ENCODE results near the gene PTPRM. TPM values are rescaled to one million over a fixed set of nuclear protein-coding genes. Genes with fewer than 3 reads are reported as not detected.

PTPRM gene
- total RNA-seq, 1 donor from 2014 or later = 11.5 TPM

DNA sequence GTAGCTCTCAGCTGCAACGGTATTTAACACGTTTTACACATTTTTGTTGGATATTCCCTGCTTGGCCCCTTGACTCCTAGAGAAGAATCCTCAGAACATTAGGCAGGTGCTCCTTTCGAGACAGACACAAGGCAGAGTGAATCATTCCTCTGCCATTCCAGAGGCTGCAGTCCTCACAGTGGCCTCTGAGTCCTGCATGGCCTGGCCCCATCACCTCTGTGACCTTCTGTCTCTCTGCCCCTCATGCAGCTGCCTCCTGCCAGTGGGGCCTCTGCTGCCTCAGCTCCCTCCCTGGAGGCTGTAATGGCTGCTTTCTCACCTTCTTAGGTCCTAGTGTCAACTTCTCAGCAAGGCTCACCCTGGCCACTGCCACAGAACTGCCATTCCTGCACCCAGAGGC is 101.3 kb downstream of the PTPRM start:
- no peaks in the 10 kb centered on the region for H3K36me3 Mint-ChIP-seq (ENCODE audit: low read depth)
- no peak overlapping the region for H3K27ac Mint-ChIP-seq
- H3K9me3 Mint-ChIP-seq = no peaks in the 10 kb centered on the region
- no peaks in the 10 kb centered on the region for H3K4me1 Mint-ChIP-seq
- no peak for DNase-seq
- no peaks in the 10 kb centered on the region for H3K27me3 Mint-ChIP-seq
- no peak overlapping the region for H3K4me3 Mint-ChIP-seq
- intact Hi-C loops (cut with micrococcal nuclease) = no loop called here

DNA sequence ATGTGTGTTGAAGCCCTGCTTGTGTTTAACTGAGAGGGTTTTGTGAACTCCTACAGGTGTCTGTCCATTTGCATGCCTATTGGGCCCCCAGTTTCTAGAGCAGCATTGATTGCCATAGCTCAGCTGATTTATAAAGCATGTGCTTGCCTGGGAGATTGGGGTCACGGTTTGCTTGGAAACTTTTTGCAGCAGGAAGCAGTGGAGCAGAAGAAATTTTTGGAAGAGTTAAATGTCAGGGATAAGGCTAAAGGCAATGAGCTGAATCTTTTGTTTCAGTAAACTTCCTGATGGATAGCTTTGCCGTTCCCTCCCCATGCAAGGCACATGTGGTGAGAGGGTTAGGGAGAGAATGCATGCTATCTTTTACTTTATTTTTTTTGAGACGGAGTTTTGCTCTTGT is 102.2 kb downstream of the PTPRM start:
- no peaks in the 10 kb centered on the region for H3K27me3 Mint-ChIP-seq
- H3K4me3 Mint-ChIP-seq = no peak overlapping the region
- no peaks in the 10 kb centered on the region for H3K4me1 Mint-ChIP-seq
- no peak for DNase-seq
- no peak overlapping the region for H3K27ac Mint-ChIP-seq
- intact Hi-C loops (cut with micrococcal nuclease) = no loop called here
- no peaks in the 10 kb centered on the region for H3K9me3 Mint-ChIP-seq
- no peaks in the 10 kb centered on the region for H3K36me3 Mint-ChIP-seq (ENCODE audit: low read depth)

- intact Hi-C loops (cut with micrococcal nuclease) = no loop called here
- Mint-ChIP-seq H3K9me3 (no peaks in the 10 kb centered on the region), H3K4me3 (no peak overlapping the region), H3K36me3 (ENCODE audit: low read depth) (no peaks in the 10 kb centered on the region), H3K4me1 (no peaks in the 10 kb centered on the region), H3K27ac (no peak overlapping the region), H3K27me3 (no peaks in the 10 kb centered on the region)
- no peak for DNase-seq
Measured at GRCh38 chr18:7671105-7671504, 104.0 kb downstream of the PTPRM start.

DNA sequence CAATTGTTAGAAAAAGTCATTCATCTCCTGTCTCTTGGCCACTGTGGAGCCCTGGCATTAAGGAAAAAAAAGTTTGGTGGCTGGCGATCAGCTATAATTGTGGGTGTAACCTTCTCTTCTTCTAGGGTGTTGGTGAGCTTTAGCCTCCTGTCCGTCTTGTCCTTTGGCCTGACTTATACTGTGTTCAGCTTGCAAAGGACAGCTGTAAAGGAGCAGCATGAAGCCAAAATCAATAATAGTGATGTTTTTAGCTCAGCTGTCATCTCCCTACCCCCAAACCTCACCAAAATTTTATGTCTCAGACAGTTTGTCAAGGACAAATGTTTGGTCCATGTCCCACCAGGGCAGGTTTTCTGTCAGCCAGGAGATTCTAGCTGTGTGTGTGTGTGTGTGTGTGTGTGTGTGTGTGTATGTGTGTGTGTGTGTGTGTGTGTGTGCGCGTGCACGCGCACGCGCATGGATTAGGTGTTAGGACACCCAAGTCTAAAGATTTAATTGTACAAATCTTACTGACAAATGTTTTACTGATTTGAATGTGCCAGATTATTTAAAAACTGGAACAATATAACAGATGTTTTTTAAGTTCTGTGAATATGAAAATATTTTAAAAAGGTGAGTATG is 109.2 kb downstream of the PTPRM start:
- Mint-ChIP-seq H3K36me3 (ENCODE audit: low read depth) (no peaks in the 10 kb centered on the region), H3K9me3 (no peaks in the 10 kb centered on the region), H3K4me3 (no peak overlapping the region), H3K4me1 (no peaks in the 10 kb centered on the region), H3K27ac (no peak overlapping the region), H3K27me3 (no peaks in the 10 kb centered on the region)
- DNase-seq = no peak
- intact Hi-C loops (cut with micrococcal nuclease) = no loop called here

GRCh38 chr18:7677001-7677400 is 109.9 kb downstream of the PTPRM start:
- Mint-ChIP-seq H3K9me3 (no peaks in the 10 kb centered on the region), H3K27me3 (no peaks in the 10 kb centered on the region), H3K4me3 (no peak overlapping the region), H3K27ac (no peak overlapping the region), H3K4me1 (no peaks in the 10 kb centered on the region), H3K36me3 (ENCODE audit: low read depth) (no peaks in the 10 kb centered on the region)
- intact Hi-C loops (cut with micrococcal nuclease) = no loop called here
- DNase-seq = no peak

- intact Hi-C loops (cut with micrococcal nuclease) = no loop called here
- Mint-ChIP-seq H3K27me3 (no peaks in the 10 kb centered on the region), H3K4me3 (no peak overlapping the region)
Measured at GRCh38 chr18:7677424-7677823, 110.3 kb downstream of the PTPRM start.

DNA sequence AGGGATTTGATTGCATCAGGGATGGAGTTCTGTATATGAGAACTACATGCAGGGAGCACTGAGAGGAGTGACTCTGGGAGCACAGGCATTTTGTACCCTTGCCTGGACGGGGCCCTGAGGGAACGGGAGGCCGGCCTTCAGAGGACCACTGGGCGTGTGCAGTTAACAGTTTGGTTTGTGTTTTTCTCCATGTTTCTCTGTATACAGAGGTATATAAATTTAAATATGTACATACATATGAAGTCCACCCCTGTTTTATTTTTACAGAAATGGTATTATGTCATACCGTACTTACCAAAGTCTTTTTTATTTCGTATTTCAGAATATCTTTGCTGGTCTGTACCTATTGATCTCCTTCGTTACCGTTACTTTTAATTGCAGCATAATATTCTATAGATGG is 111.3 kb downstream of the PTPRM start:
- no peak overlapping the region for H3K4me3 Mint-ChIP-seq
- H3K36me3 Mint-ChIP-seq (ENCODE audit: low read depth) = no peaks in the 10 kb centered on the region
- no peak for DNase-seq
- no peak overlapping the region for H3K27ac Mint-ChIP-seq
- no peaks in the 10 kb centered on the region for H3K9me3 Mint-ChIP-seq
- no peaks in the 10 kb centered on the region for H3K27me3 Mint-ChIP-seq
- intact Hi-C loops (cut with micrococcal nuclease) = no loop called here
- H3K4me1 Mint-ChIP-seq = no peaks in the 10 kb centered on the region

More at GRCh38 chr18:7677424-7677823, 110.3 kb downstream of the PTPRM start:
- Mint-ChIP-seq H3K9me3 (no peaks in the 10 kb centered on the region), H3K36me3 (ENCODE audit: low read depth) (no peaks in the 10 kb centered on the region), H3K4me1 (no peaks in the 10 kb centered on the region), H3K27ac (no peak overlapping the region)
- DNase-seq = no peak

GRCh38 chr18:7678801-7679200 is 111.7 kb downstream of the PTPRM start:
- no peak overlapping the region for H3K27ac Mint-ChIP-seq
- DNase-seq = no peak
- no peak overlapping the region for H3K4me3 Mint-ChIP-seq
- no peaks in the 10 kb centered on the region for H3K4me1 Mint-ChIP-seq
- H3K9me3 Mint-ChIP-seq = no peaks in the 10 kb centered on the region
- no peaks in the 10 kb centered on the region for H3K27me3 Mint-ChIP-seq
- H3K36me3 Mint-ChIP-seq (ENCODE audit: low read depth) = no peaks in the 10 kb centered on the region
- intact Hi-C loops (cut with micrococcal nuclease) = no loop called here

- no peak for DNase-seq
- Mint-ChIP-seq H3K27ac (no peak overlapping the region), H3K4me1 (no peaks in the 10 kb centered on the region), H3K9me3 (no peaks in the 10 kb centered on the region), H3K4me3 (no peak overlapping the region), H3K36me3 (ENCODE audit: low read depth) (no peaks in the 10 kb centered on the region), H3K27me3 (no peaks in the 10 kb centered on the region)
- intact Hi-C loops (cut with micrococcal nuclease) = no loop called here
Measured at GRCh38 chr18:7681298-7681697, 114.2 kb downstream of the PTPRM start.

DNA sequence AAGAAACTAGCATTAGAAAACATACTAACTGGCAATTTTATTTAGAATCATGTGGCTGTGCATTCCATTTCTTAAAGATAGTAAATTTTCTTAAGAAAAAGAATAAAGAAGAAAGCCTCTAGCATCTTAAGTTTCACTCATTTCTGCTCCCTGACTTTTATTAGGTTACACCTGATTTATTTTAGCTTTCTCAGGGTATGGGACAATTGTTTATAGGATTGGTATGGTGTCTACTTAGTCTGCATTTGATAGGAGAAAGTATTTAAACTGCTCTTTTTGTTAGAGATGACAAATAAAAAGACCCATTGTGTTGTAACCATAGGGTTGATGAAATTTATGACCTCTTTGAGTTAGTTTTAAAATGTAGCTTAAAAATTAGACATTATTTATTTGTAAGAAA is 115.2 kb downstream of the PTPRM start:
- intact Hi-C loops (cut with micrococcal nuclease) = no loop called here
- H3K27me3 Mint-ChIP-seq = no peaks in the 10 kb centered on the region
- H3K27ac Mint-ChIP-seq = no peak overlapping the region
- no peaks in the 10 kb centered on the region for H3K4me1 Mint-ChIP-seq
- no peak overlapping the region for H3K4me3 Mint-ChIP-seq
- H3K36me3 Mint-ChIP-seq (ENCODE audit: low read depth) = no peaks in the 10 kb centered on the region
- DNase-seq = no peak
- no peaks in the 10 kb centered on the region for H3K9me3 Mint-ChIP-seq

- intact Hi-C loops (cut with micrococcal nuclease) = no loop called here
- no peak overlapping the region for H3K4me3 Mint-ChIP-seq
Measured at GRCh38 chr18:7683753-7684152, 116.6 kb downstream of the PTPRM start.

DNA sequence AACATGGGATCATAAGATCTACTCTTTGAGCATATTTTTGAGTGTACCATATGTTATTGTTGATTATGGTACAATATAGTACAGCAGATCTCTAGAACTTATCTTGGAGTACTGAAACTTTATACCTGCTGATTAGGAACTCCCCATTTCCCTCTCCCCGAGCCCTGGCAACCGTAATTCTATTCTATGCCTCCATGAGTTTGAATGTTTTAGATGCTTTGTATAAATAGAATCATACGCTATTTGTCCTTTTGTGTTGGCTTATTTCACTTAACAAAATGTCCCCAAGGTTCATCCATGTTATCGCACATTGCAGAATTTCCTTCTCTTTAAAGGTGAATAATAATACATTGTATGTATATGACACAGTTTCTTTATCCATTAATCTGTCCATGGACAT is 117.2 kb downstream of the PTPRM start:
- Mint-ChIP-seq H3K9me3 (no peaks in the 10 kb centered on the region), H3K27me3 (no peaks in the 10 kb centered on the region), H3K4me1 (no peaks in the 10 kb centered on the region), H3K27ac (no peak overlapping the region), H3K36me3 (ENCODE audit: low read depth) (no peaks in the 10 kb centered on the region), H3K4me3 (no peak overlapping the region)
- DNase-seq = no peak
- intact Hi-C loops (cut with micrococcal nuclease) = no loop called here

More at GRCh38 chr18:7683753-7684152, 116.6 kb downstream of the PTPRM start:
- no peaks in the 10 kb centered on the region for H3K36me3 Mint-ChIP-seq (ENCODE audit: low read depth)
- H3K4me1 Mint-ChIP-seq = no peaks in the 10 kb centered on the region
- no peak overlapping the region for H3K27ac Mint-ChIP-seq
- no peaks in the 10 kb centered on the region for H3K9me3 Mint-ChIP-seq
- no peaks in the 10 kb centered on the region for H3K27me3 Mint-ChIP-seq
- DNase-seq = no peak

DNA sequence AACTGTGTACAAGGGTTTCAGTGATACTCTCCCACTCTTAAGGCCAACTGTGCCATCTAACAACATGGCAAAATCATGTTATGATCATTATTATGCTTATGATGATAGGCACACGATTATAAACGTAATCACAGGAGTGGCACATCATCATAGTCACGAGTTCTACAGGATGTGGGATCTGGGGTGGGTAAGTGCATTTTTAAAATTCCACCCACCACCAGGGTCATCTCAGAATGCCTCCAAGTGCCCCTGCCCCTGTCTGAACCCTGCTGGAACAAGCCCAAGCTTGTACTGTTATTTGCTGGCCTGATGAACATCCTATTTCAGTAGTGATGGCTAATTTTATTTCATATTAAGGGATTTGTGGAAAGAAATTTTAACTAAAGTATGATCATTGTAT is 117.8 kb downstream of the PTPRM start:
- H3K27me3 Mint-ChIP-seq = no peaks in the 10 kb centered on the region
- no peak for DNase-seq
- H3K36me3 Mint-ChIP-seq (ENCODE audit: low read depth) = no peaks in the 10 kb centered on the region
- no peaks in the 10 kb centered on the region for H3K4me1 Mint-ChIP-seq
- no peaks in the 10 kb centered on the region for H3K9me3 Mint-ChIP-seq
- intact Hi-C loops (cut with micrococcal nuclease) = no loop called here
- H3K4me3 Mint-ChIP-seq = no peak overlapping the region
- no peak overlapping the region for H3K27ac Mint-ChIP-seq

GRCh38 chr18:7686278-7686677 is 119.2 kb downstream of the PTPRM start:
- H3K36me3 Mint-ChIP-seq (ENCODE audit: low read depth) = no peaks in the 10 kb centered on the region
- no peak for DNase-seq
- H3K9me3 Mint-ChIP-seq = no peaks in the 10 kb centered on the region
- intact Hi-C loops (cut with micrococcal nuclease) = no loop called here
- H3K27ac Mint-ChIP-seq = no peak overlapping the region
- H3K4me1 Mint-ChIP-seq = no peaks in the 10 kb centered on the region
- H3K4me3 Mint-ChIP-seq = no peak overlapping the region
- H3K27me3 Mint-ChIP-seq = no peaks in the 10 kb centered on the region

- no peaks in the 10 kb centered on the region for H3K27me3 Mint-ChIP-seq
- no peak overlapping the region for H3K27ac Mint-ChIP-seq
- DNase-seq = peak; percentile 33
- intact Hi-C loops (cut with micrococcal nuclease) = no loop called here
- no peak overlapping the region for H3K4me3 Mint-ChIP-seq
- H3K4me1 Mint-ChIP-seq = no peaks in the 10 kb centered on the region
- no peaks in the 10 kb centered on the region for H3K9me3 Mint-ChIP-seq
- no peaks in the 10 kb centered on the region for H3K36me3 Mint-ChIP-seq (ENCODE audit: low read depth)
Measured at GRCh38 chr18:7688580-7688979, 121.5 kb downstream of the PTPRM start.

Data from activated CD4-positive, alpha-beta T cell treated with anti-CD3 and anti-CD28 coated beads, Interleukin-2, amount 10 ng/mL, durations not matched to agents 24 days and 14 days (primary cell).